LNCAP (cell line): ENCODE measurements around the gene EIF2B2.

Experiments
- CTCF ChIP-seq: fragments of 450-650 bp; IDR thresholded peaks from 2 replicates; pipeline ENCODE4 v1.5.1; 2017; ENCODE audit warnings: mild to moderate bottlenecking

The EIF2B2 gene

DNA sequence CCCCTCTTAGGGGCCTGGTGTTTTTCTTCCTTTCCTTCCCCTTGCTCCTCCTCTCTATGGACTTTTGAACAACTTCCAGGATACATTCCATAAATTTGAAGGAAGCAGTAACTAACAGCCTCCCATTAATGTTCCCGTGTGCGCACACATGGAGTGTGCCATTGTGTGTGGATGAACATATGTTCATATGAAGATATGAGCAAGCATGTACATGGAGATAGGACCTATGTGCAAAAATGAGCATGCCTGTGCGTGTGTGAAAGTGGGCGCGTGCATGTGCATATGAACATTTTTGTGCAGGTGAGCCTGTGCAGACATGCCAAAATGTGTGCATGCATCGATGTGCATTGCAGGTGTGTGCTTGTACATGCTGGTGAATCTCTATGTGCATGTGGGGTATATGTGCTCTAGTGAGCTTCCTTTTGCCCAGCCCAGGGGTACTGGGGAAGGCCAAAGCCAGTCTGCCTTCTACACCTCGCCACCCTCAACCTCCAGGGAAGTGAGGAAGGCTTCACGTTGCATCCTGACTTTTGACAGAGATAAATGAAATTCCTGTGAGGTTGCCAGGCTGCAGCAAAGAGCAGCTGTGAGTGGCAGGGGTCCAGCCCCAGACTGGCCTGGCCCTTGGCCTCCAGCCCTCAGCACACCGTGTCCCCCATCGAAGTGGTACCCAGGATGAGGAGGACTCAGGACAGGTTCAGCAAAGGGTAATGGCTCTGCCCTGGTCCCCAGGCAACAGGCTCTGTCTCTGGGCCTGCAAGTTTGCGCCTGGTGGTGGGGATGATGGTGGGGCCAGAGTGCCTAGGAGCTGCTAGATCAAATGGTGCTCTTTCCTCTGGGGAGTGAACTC lies 26.2 kb upstream of the EIF2B2 start:
- no peak for TF ChIP-seq CTCF

GRCh38 chr14:74977164-74977900 lies 25.4 kb upstream of the EIF2B2 start:
- TF ChIP-seq CTCF: no peak

GRCh38 chr14:74977901-74978385 lies 24.8 kb upstream of the EIF2B2 start:
- no peak for TF ChIP-seq CTCF

- TF ChIP-seq CTCF: no peak
Observed at GRCh38 chr14:74978416-74978947, 24.2 kb upstream of the EIF2B2 start.

- no peak for TF ChIP-seq CTCF
Observed at GRCh38 chr14:74979029-74979428, 23.7 kb upstream of the EIF2B2 start.

- no peak for TF ChIP-seq CTCF
Observed at GRCh38 chr14:74979442-74980397, 23.0 kb upstream of the EIF2B2 start.

DNA sequence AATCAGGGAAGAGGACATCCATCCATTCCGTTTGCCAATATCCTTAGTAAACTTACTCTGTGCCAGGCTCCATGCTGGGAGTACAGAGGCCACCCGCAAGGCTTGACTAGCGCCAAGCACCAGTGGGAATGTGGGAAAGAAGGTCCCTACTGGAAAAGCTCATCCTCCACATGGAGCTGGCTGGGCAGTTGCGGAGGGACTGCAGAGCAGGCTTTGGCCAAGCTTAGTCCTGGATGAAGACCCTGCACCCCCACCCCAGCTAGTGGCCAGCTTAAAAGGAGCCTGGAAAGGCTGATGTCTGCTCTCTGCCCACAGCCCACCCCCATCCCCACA lies 22.4 kb upstream of the EIF2B2 start:
- TF ChIP-seq CTCF: no peak
